HepG2 (cell line): Measurements from ENCODE around the gene JPT2. TPM values are rescaled to one million over a fixed set of nuclear protein-coding genes. Genes with fewer than 3 reads are reported as not detected.

Source experiments
- ATAC-seq: fragments of 200-7000 bp; cut with Tn5 transposase; 3 replicates; pipeline ENCODE4 v1.9.1; 2020; ENCODE audit warnings: mild to moderate bottlenecking, moderate library complexity
- BruUV-seq: library from RNA; stranded (reverse); fragments of 400-500 nt; replicated peaks from 2 replicates; lab custom pipeline; 2021; lab: Mats Ljungman, UMichigan
- CTCF ChIA-PET: fragments of 300-600 bp; formaldehyde crosslinking; extraction: SDS; loops from one replicate; lab custom pipeline; 2021; ENCODE audit warnings: low total read pairs, inconsistent platforms, low intra/inter-chr PET ratio; lab: Yijun Ruan, JAX
- POLR2A ChIA-PET: fragments of 350-600 bp; sonication (Branson Sonifier 250); formaldehyde crosslinking; loops from one replicate; lab custom pipeline; 2020; ENCODE audit warnings: antibody characterized with exemption, inconsistent platforms; lab: Yijun Ruan, JAX
- DNase-seq: peaks from one replicate; pipeline ENCODE4 v3.0.0-alpha.2; 2015; ENCODE audit warnings: low spot score
- FAIRE-seq: peaks from 3 replicates; lab custom pipeline; 2011; peaks lifted over from hg19 to GRCh38; lab: Jason Lieb, UNC
- H2AFZ ChIP-seq: one replicate; pipeline ENCODE4 v1.6.1; 2011; ENCODE audit warnings: low read length, inconsistent platforms
- H3K27ac ChIP-seq: fragments of 300-600 bp; 3 replicates; pipeline ENCODE4 v1.8.0; 2011; ENCODE audit warnings: mixed run types, mild to moderate bottlenecking, mixed read lengths, low read length, inconsistent platforms; ENCODE audit not compliant: insufficient read depth; ENCODE audit errors: extremely low read length
- H3K27me3 ChIP-seq, 2 experiments: fragments of 200-600 bp in 1 of 2; 2 replicates in 1 of 2; 3 replicates in 1 of 2; pipeline versions ENCODE4 v1.6.0 to v1.8.0; 2011; ENCODE audit warnings: low read length in 2 of 2, mild to moderate bottlenecking in 2 of 2, moderate library complexity in 2 of 2, inconsistent platforms in 1 of 2; ENCODE audit not compliant: insufficient read depth in 2 of 2, control insufficient read depth in 1 of 2
- H3K36me3 ChIP-seq, 2 experiments: fragments of 200-600 bp in 1 of 2; replicated peaks in 1 of 2; 2 replicates in 1 of 2; 3 replicates in 1 of 2; pipeline versions ENCODE4 v1.5.1 to v1.8.0; 2011; ENCODE audit warnings: low read length in 2 of 2, inconsistent platforms in 1 of 2; ENCODE audit not compliant: insufficient read depth in 2 of 2, control insufficient read depth in 1 of 2
- H3K4me1 ChIP-seq: 2 replicates; pipeline ENCODE4 v1.5.1; 2012; ENCODE audit warnings: low read length, inconsistent platforms; ENCODE audit not compliant: insufficient read depth
- H3K4me2 ChIP-seq: 2 replicates; pipeline ENCODE4 v1.6.0; 2011; ENCODE audit warnings: low read depth, low read length, inconsistent platforms
- H3K4me3 ChIP-seq, 3 experiments: fragments of 200-600 bp in 1 of 3; sonication (generic), shearing (Covaris generic) in 1 of 3; replicated peaks in 1 of 3; 2 replicates each; pipeline ENCODE4 v1.5.1; 2011 to 2016; ENCODE audit warnings: low read length in 3 of 3, inconsistent platforms in 2 of 3, low read depth in 2 of 3, mild to moderate bottlenecking in 2 of 3, control low read depth in 1 of 3, mixed read lengths in 1 of 3; ENCODE audit not compliant: insufficient read depth in 1 of 3
- H3K79me2 ChIP-seq: one replicate; pipeline ENCODE4 v1.6.1; 2011; ENCODE audit warnings: low read length, inconsistent platforms; ENCODE audit not compliant: insufficient read depth
- H3K9ac ChIP-seq: 2 replicates; pipeline ENCODE4 v1.6.0; 2011; ENCODE audit warnings: mild to moderate bottlenecking, low read depth, low read length, inconsistent platforms; ENCODE audit not compliant: insufficient read depth
- H3K9me3 ChIP-seq: 2 replicates; pipeline ENCODE4 v1.5.1; 2012; ENCODE audit warnings: mild to moderate bottlenecking, low read length
- H4K20me1 ChIP-seq: 2 replicates; pipeline ENCODE4 v1.6.0; 2011; ENCODE audit warnings: inconsistent platforms, mild to moderate bottlenecking, low read length, moderate library complexity; ENCODE audit not compliant: insufficient read depth
- BRCA1 ChIP-seq: sonication (generic); formaldehyde crosslinking; IDR thresholded peaks from 2 replicates; pipeline ENCODE4 v1.4.0; 2020; ENCODE audit warnings: missing genetic modification reagents
- GATAD1 ChIP-seq: IDR thresholded peaks from 2 replicates; pipeline ENCODE4 v1.6.1; 2016; ENCODE audit warnings: missing genetic modification reagents, missing compliant biosample characterization
- ZNF224 ChIP-seq: sonication (generic); formaldehyde crosslinking; IDR thresholded peaks from 2 replicates; pipeline ENCODE4 v1.5.0; 2020; ENCODE audit warnings: mild to moderate bottlenecking, missing genetic modification reagents
- ZNF557 ChIP-seq: sonication (generic); formaldehyde crosslinking; IDR thresholded peaks from 2 replicates; pipeline ENCODE4 v1.4.0; 2020; ENCODE audit warnings: missing genetic modification reagents
- WGBS: methylation state at CpG from one replicate; pipeline ENCODE4 v1.1.6; 2017; ENCODE audit warnings: low lambda C conversion rate; 5-methylcytosine and 5-hydroxymethylcytosine counted together
- in situ Hi-C: cut with HindIII; loops from 2 replicates; pipeline ENCODE4 v1.10.0; 2017; ENCODE audit warnings: low pct_unique_long_range_greater_than_20kb; ENCODE audit not compliant: extremely low pct_ligation_motif_present
- intact Hi-C: fragments of 100-400 bp; cut with micrococcal nuclease; formaldehyde crosslinking; loops from one replicate; pipeline ENCODE4 v1.10.0; 2022; ENCODE audit not compliant: unreplicated experiment
- polyA plus RNA-seq, 8 experiments: library from polyadenylated mRNA; depleted of rRNA in 3 of 8; stranded (reverse) in 7 of 8; unstranded in 1 of 8; fragments of >200 nt; fragmentation: Illumina TruSeq in 4 of 8; extraction: Trizol in 4 of 8; gene quantifications; 2 replicates each; pipeline versions ENCODE4 v1.2.1 to v1.2.3, GENCODE V29; 2011 to 2016; ENCODE audit warnings: low read depth in 4 of 8, missing spikeins in 1 of 8, mixed read lengths in 1 of 8; ENCODE audit not compliant: insufficient read depth in 1 of 8
- total RNA-seq, 5 experiments: library from RNA; depleted of rRNA; stranded (reverse); fragments of >200 nt; fragmentation: Illumina TruSeq; extraction: Trizol; gene quantifications; 2 replicates each; pipeline ENCODE4 v1.2.3, GENCODE V29; 2016; ENCODE audit warnings: low read depth in 1 of 5

Gene JPT2
- total and polyA plus RNA-seq, 2 of the 13 experiments (the other 11 are each of a cell fraction or from before 2014, with no cell fraction given) = 53.5 to 89.4 TPM

- H3K9me3 ChIP-seq = no peaks in the 10 kb centered on the region
- ATAC-seq (no peak), FAIRE-seq (no peak)
- in situ Hi-C loops = no loop called here
- H3K79me2 ChIP-seq = no peaks in the 10 kb centered on the region
- no peaks in the 10 kb centered on the region for H4K20me1 ChIP-seq
- H3K27me3 ChIP-seq = no peaks in the 10 kb centered on the region
- H3K4me2 ChIP-seq = no peak overlapping the region
- 99% methylated on average over 8 of the region's 10 CpGs for WGBS
- no peak for TF ChIP-seq ZNF557 (CRISPR knock-in tag)
- TF ChIP-seq, all 625 proteins: peak for 0
- Histone ChIP-seq H2AFZ (no peak overlapping the region), H3K36me3 (peaks cover 28 to 75% of the 10 kb centered on the region in 2 experiments), H3K27ac (no peak overlapping the region), H3K4me3 (no peak overlapping the region), H3K9ac (no peak overlapping the region), H3K4me1 (no peaks in the 10 kb centered on the region)
- no peak for DNase-seq
- POLR2A ChIA-PET = no interaction called here
- intact Hi-C loops = no loop called here
- CTCF ChIA-PET = no interaction called here
- BruUV-seq = no TSS peak
Observed at GRCh38 chr16:1698680-1699079, 20.6 kb downstream of the JPT2 start.

DNA sequence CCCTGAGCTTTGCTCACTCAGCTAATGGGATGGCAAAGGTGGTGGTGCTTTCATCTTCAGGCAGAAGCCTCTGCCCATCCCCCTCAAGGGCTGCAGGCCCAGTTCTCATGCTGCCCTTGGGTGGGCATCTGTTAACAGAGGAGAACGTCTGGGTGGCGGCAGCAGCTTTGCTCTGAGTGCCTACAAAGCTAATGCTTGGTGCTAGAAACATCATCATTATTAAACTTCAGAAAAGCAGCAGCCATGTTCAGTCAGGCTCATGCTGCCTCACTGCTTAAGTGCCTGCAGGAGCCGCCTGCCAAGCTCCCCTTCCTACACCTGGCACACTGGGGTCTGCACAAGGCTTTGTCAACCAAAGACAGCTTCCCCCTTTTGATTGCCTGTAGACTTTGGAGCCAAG is 22.2 kb downstream of the JPT2 start:
- DNase-seq (no peak), ATAC-seq (no peak), FAIRE-seq (no peak)
- no peak overlapping the region for H3K4me3 ChIP-seq
- H3K27me3 ChIP-seq = no peaks in the 10 kb centered on the region
- TF ChIP-seq GATAD1 = no peak
- no peak for TF ChIP-seq ZNF224 (CRISPR knock-in tag)
- no peak for TF ChIP-seq BRCA1 (CRISPR knock-in tag)
- no peak overlapping the region for H2AFZ ChIP-seq
- H3K36me3 ChIP-seq = peaks cover 28 to 64% of the 10 kb centered on the region in 2 experiments
- ChIA-PET CTCF (no interaction called here), POLR2A (no interaction called here)
- no peaks in the 10 kb centered on the region for H3K79me2 ChIP-seq
- in situ Hi-C loops (no loop called here), intact Hi-C loops (loop anchor here (10.0 kb wide), 1 partner anchor 85 kb away; the partner anchor contains the start of genes CRAMP1 and IFT140)
- WGBS = no CpG with 5 or more reads among the region's 3 CpGs
- H4K20me1 ChIP-seq = no peaks in the 10 kb centered on the region
- H3K27ac ChIP-seq = no peak overlapping the region
- H3K4me2 ChIP-seq = no peak overlapping the region
- H3K9me3 ChIP-seq = no peaks in the 10 kb centered on the region
- peaks cover 6% of the 10 kb centered on the region for H3K4me1 ChIP-seq
- no peak overlapping the region for H3K9ac ChIP-seq
- BruUV-seq = no TSS peak
